Keratinocyte (primary cell): ENCODE data around the gene DDI1. TPM values are rescaled to one million over a fixed set of nuclear protein-coding genes. Genes with fewer than 3 reads are reported as not detected.

ENCODE experiments used
- DNase-seq: peaks from one replicate; pipeline ENCODE4 v3.0.0-alpha.2; 2011; ENCODE audit warnings: low read depth, missing footprints, low spot score
- FAIRE-seq: peaks from 2 replicates; lab custom pipeline; 2011; peaks lifted over from hg19 to GRCh38; lab: Jason Lieb, UNC
- H2AFZ ChIP-seq: 2 replicates; pipeline ENCODE4 v1.6.0; 2012; ENCODE audit warnings: low read length, control low read depth, inconsistent platforms; ENCODE audit not compliant: control insufficient read depth
- H3K27ac ChIP-seq: 2 replicates; pipeline ENCODE4 v1.5.1; 2011; ENCODE audit warnings: low read length; ENCODE audit not compliant: control insufficient read depth, insufficient read depth
- H3K27me3 ChIP-seq: 3 replicates; pipeline ENCODE4 v1.6.0; 2011; ENCODE audit warnings: low read length; ENCODE audit not compliant: control insufficient read depth, insufficient read depth; ENCODE audit errors: extremely low read depth
- H3K36me3 ChIP-seq, 2 experiments: 2 replicates in 1 of 2; 3 replicates in 1 of 2; pipeline ENCODE4 v1.5.1; 2011; ENCODE audit warnings: low read length in 2 of 2, mild to moderate bottlenecking in 1 of 2; ENCODE audit not compliant: control insufficient read depth in 2 of 2, insufficient read depth in 2 of 2; ENCODE audit errors: extremely low read depth in 1 of 2
- H3K4me1 ChIP-seq: 3 replicates; pipeline ENCODE4 v1.5.1; 2011; ENCODE audit warnings: low read length; ENCODE audit not compliant: control insufficient read depth, insufficient read depth; ENCODE audit errors: extremely low read depth
- H3K4me2 ChIP-seq: 3 replicates; pipeline ENCODE4 v1.6.0; 2011; ENCODE audit warnings: low read depth, low read length; ENCODE audit not compliant: control insufficient read depth, insufficient read depth; ENCODE audit errors: extremely low read depth
- H3K4me3 ChIP-seq, 3 experiments: fragments of 200-600 bp in 1 of 3; sonication (generic) in 1 of 3; 2 replicates in 2 of 3; 3 replicates in 1 of 3; pipeline ENCODE4 v1.5.1; 2011 to 2016; ENCODE audit warnings: low read length in 3 of 3, mild to moderate bottlenecking in 3 of 3, control low read depth in 2 of 3, inconsistent platforms in 1 of 3, low read depth in 1 of 3, mixed read lengths in 1 of 3, mixed run types in 1 of 3, moderate library complexity in 1 of 3; ENCODE audit not compliant: control insufficient read depth in 2 of 3, insufficient read depth in 2 of 3; ENCODE audit errors: extremely low read depth in 1 of 3
- H3K79me2 ChIP-seq: 2 replicates; pipeline ENCODE4 v1.6.0; 2012; ENCODE audit warnings: low read length; ENCODE audit not compliant: control insufficient read depth, insufficient read depth
- H3K9ac ChIP-seq: 3 replicates; pipeline ENCODE4 v1.6.0; 2011; ENCODE audit warnings: low read length; ENCODE audit not compliant: control insufficient read depth, insufficient read depth; ENCODE audit errors: extremely low read depth
- H3K9me1 ChIP-seq: 3 replicates; pipeline ENCODE4 v1.6.0; 2011; ENCODE audit warnings: low read length; ENCODE audit not compliant: control insufficient read depth, insufficient read depth; ENCODE audit errors: extremely low read depth
- H3K9me3 ChIP-seq: 2 replicates; pipeline ENCODE4 v1.5.1; 2012; ENCODE audit warnings: low read depth, low read length; ENCODE audit not compliant: control insufficient read depth
- H4K20me1 ChIP-seq: 3 replicates; pipeline ENCODE4 v1.6.0; 2011; ENCODE audit warnings: low read length; ENCODE audit not compliant: control insufficient read depth, insufficient read depth; ENCODE audit errors: extremely low read depth
- EZH2 ChIP-seq: IDR thresholded peaks from one replicate; pipeline ENCODE4 v1.6.1; 2012; ENCODE audit warnings: inconsistent platforms, mild to moderate bottlenecking, low read length, moderate library complexity
- dilution Hi-C: fragments of 300-500 bp; cut with MboI; formaldehyde crosslinking; loops from one replicate; pipeline ENCODE4 v1.7.0; 2020; ENCODE audit warnings: low sequenced_read_pairs; ENCODE audit not compliant: extremely low pct_ligation_motif_present
- polyA plus RNA-seq, 5 experiments: library from polyadenylated mRNA; depleted of rRNA in 3 of 5; stranded (reverse) in 3 of 5; stranded (forward) in 1 of 5; unstranded in 1 of 5; fragments of >200 nt; gene quantifications; 1 replicate in 1 of 5; 2 replicates in 3 of 5; 3 replicates in 1 of 5; pipeline versions ENCODE4 v1.2.1 to v1.2.3, GENCODE V29; 2011 to 2012; ENCODE audit warnings: missing spikeins in 2 of 5, low read depth in 1 of 5, low replicate concordance in 1 of 5
- TF ChIP-seq, protein P1 (sequence below), 3 experiments: IDR thresholded peaks in 1 of 3; conservative IDR thresholded peaks in 1 of 3; optimal IDR thresholded peaks in 1 of 3; 2 replicates in 2 of 3; 3 replicates in 1 of 3; pipeline versions ENCODE3 to v1.5.1; 2011; ENCODE audit warnings: low read length in 3 of 3, mild to moderate bottlenecking in 3 of 3, moderate library complexity in 2 of 3, control low read depth in 1 of 3, inconsistent platforms in 1 of 3; ENCODE audit not compliant: insufficient read depth in 2 of 3; ENCODE audit errors: extremely low read depth in 1 of 3

The DDI1 gene
- polyA plus RNA-seq, 1 donor (not counting 4 experiments of a cell fraction or from before 2014, with no cell fraction given) = not detected

DNA sequence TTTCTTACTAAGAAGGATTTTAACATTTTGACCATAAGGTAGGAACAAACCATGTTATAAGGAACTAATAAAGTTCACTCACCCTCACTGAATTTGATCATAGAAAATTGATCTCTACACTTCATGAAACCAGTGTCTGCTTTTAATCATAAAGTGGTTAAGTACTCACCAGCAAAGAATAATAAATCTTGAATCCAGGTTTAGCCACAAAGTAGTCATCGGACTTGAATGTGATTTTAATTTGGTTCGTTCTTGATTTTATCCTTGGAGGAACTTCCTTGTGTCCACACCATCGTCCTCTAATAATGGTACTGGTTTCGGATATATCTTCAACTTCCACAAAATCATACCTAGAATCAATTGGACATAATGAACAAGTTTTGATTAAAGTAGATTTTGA is 40.5 kb upstream of the DDI1 start:
- Histone ChIP-seq H3K9ac (no peak overlapping the region), H3K9me1 (no peaks in the 10 kb centered on the region), H3K9me3 (no peaks in the 10 kb centered on the region), H2AFZ (no peak overlapping the region), H3K4me3 (no peak overlapping the region), H3K27ac (no peak overlapping the region), H4K20me1 (no peaks in the 10 kb centered on the region), H3K79me2 (no peaks in the 10 kb centered on the region), H3K27me3 (no peaks in the 10 kb centered on the region), H3K4me2 (no peak overlapping the region), H3K4me1 (no peaks in the 10 kb centered on the region), H3K36me3 (no peaks in the 10 kb centered on the region)
- dilution Hi-C loops = no loop called here
- FAIRE-seq (no peak), DNase-seq (no peak)
- TF ChIP-seq, protein P1, sequence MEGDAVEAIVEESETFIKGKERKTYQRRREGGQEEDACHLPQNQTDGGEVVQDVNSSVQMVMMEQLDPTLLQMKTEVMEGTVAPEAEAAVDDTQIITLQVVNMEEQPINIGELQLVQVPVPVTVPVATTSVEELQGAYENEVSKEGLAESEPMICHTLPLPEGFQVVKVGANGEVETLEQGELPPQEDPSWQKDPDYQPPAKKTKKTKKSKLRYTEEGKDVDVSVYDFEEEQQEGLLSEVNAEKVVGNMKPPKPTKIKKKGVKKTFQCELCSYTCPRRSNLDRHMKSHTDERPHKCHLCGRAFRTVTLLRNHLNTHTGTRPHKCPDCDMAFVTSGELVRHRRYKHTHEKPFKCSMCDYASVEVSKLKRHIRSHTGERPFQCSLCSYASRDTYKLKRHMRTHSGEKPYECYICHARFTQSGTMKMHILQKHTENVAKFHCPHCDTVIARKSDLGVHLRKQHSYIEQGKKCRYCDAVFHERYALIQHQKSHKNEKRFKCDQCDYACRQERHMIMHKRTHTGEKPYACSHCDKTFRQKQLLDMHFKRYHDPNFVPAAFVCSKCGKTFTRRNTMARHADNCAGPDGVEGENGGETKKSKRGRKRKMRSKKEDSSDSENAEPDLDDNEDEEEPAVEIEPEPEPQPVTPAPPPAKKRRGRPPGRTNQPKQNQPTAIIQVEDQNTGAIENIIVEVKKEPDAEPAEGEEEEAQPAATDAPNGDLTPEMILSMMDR (optimal IDR thresholded peaks at IDR 0.05 in 1 of 3, IDR thresholded peaks at IDR 0.05 in 1 of 3, conservative IDR thresholded peaks at IDR 0.05 in 1 of 3; ENCODE audit: extremely low read depth in 1 of 3, insufficient read depth in 2 of 3, low read length in 3 of 3) = no peak
- no peak for TF ChIP-seq EZH2

DNA sequence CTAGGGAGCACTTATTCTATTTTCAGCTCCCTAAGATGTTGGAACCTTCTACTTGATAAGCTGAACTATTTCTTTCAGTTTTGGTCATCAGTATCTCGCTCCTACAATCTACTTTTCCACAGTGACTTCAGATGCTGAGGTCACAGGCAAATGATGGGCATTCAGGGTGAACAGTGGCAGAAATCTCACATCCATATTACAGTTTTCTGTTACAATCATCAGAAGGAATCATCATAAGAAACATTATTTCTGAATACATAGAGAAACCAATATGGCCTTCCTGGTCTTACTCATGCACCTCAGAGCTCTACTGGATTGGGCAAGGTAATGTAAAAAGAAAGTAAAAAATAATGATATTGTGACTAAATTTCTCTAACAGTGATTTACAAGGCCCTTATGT is 39.4 kb upstream of the DDI1 start:
- TF ChIP-seq, protein P1 (optimal IDR thresholded peaks at IDR 0.05 in 1 of 3, IDR thresholded peaks at IDR 0.05 in 1 of 3, conservative IDR thresholded peaks at IDR 0.05 in 1 of 3; ENCODE audit: extremely low read depth in 1 of 3, insufficient read depth in 2 of 3, low read length in 3 of 3) = no peak
- TF ChIP-seq EZH2 = no peak
- H4K20me1 ChIP-seq = no peaks in the 10 kb centered on the region
- DNase-seq (no peak), FAIRE-seq (no peak)
- dilution Hi-C loops = no loop called here
- no peaks in the 10 kb centered on the region for H3K9me1 ChIP-seq
- H3K9me3 ChIP-seq = no peaks in the 10 kb centered on the region
- H3K36me3 ChIP-seq = no peaks in the 10 kb centered on the region
- no peaks in the 10 kb centered on the region for H3K27me3 ChIP-seq
- no peaks in the 10 kb centered on the region for H3K4me1 ChIP-seq
- H3K4me3 ChIP-seq = no peak overlapping the region
- no peaks in the 10 kb centered on the region for H3K79me2 ChIP-seq
- H3K4me2 ChIP-seq = no peak overlapping the region
- H3K9ac ChIP-seq = no peak overlapping the region
- H2AFZ ChIP-seq = no peak overlapping the region
- no peak overlapping the region for H3K27ac ChIP-seq
